Mesenchymal stem cell (in vitro differentiated cells and primary cell): ENCODE data around the gene RRAS.
A peak's percentile ranks its signal among the peaks of the same experiment; 100 is the strongest.

ENCODE experiments used
- DNase-seq: peaks from one replicate; pipeline ENCODE4 v3.0.0-alpha.2; 2013
- H2AFZ ChIP-seq: one replicate; pipeline ENCODE4 v1.6.1; 2013; ENCODE audit warnings: low read depth, mild to moderate bottlenecking, control low read depth, inconsistent platforms, low read length, moderate library complexity
- H2AK5ac ChIP-seq: 2 replicates; pipeline ENCODE4 v1.6.1; 2013; ENCODE audit warnings: low read length, moderate library complexity, mild to moderate bottlenecking, inconsistent platforms; ENCODE audit not compliant: severe bottlenecking
- H2BK120ac ChIP-seq: one replicate; pipeline ENCODE4 v1.6.1; 2013; ENCODE audit warnings: low read depth, mild to moderate bottlenecking, inconsistent platforms, low read length, moderate library complexity
- H2BK12ac ChIP-seq, 2 experiments: one replicate each; pipeline ENCODE4 v1.6.1; 2013; ENCODE audit warnings: inconsistent platforms in 2 of 2, low read length in 2 of 2, mild to moderate bottlenecking in 2 of 2, moderate library complexity in 2 of 2, control low read depth in 1 of 2
- H2BK15ac ChIP-seq: one replicate; pipeline ENCODE4 v1.6.1; 2013; ENCODE audit warnings: mild to moderate bottlenecking, low read depth, inconsistent platforms; ENCODE audit not compliant: poor library complexity, severe bottlenecking
- H2BK5ac ChIP-seq: 2 replicates; pipeline ENCODE4 v1.6.1; 2013; ENCODE audit warnings: low read depth, mild to moderate bottlenecking, low read length, control low read depth, inconsistent platforms; ENCODE audit not compliant: poor library complexity, severe bottlenecking
- H3K14ac ChIP-seq, 2 experiments: one replicate each; pipeline ENCODE4 v1.6.1; 2013; ENCODE audit warnings: inconsistent platforms in 2 of 2, low read length in 2 of 2, control low read depth in 1 of 2, mild to moderate bottlenecking in 1 of 2, moderate library complexity in 1 of 2
- H3K18ac ChIP-seq, 2 experiments: one replicate each; pipeline ENCODE4 v1.6.1; 2013; ENCODE audit warnings: inconsistent platforms in 2 of 2, low read length in 2 of 2, control low read depth in 1 of 2, low read depth in 1 of 2, mild to moderate bottlenecking in 1 of 2
- H3K23ac ChIP-seq, 2 experiments: one replicate each; pipeline ENCODE4 v1.6.1; 2013; ENCODE audit warnings: inconsistent platforms in 2 of 2, low read length in 2 of 2, mild to moderate bottlenecking in 2 of 2, moderate library complexity in 2 of 2, control low read depth in 1 of 2
- H3K27ac ChIP-seq: 2 replicates; pipeline ENCODE4 v1.5.1; 2013; ENCODE audit warnings: mild to moderate bottlenecking, moderate library complexity, low read length, control low read depth, inconsistent platforms; ENCODE audit not compliant: poor library complexity, severe bottlenecking
- H3K27me3 ChIP-seq, 2 experiments: 2 replicates each; pipeline versions ENCODE4 v1.6.1 to v1.7.0; 2013; ENCODE audit warnings: low read length in 2 of 2, mild to moderate bottlenecking in 2 of 2, moderate library complexity in 2 of 2, control low read depth in 1 of 2, inconsistent platforms in 1 of 2; ENCODE audit not compliant: control insufficient read depth in 1 of 2, insufficient read depth in 1 of 2
- H3K36me3 ChIP-seq, 2 experiments: 2 replicates each; pipeline versions ENCODE4 v1.6.1 to v1.7.0; 2013; ENCODE audit warnings: low read length in 2 of 2, control low read depth in 1 of 2, inconsistent platforms in 1 of 2, low read depth in 1 of 2, mild to moderate bottlenecking in 1 of 2; ENCODE audit not compliant: insufficient read depth in 2 of 2, control insufficient read depth in 1 of 2
- H3K4ac ChIP-seq, 2 experiments: one replicate each; pipeline ENCODE4 v1.6.1; 2013; ENCODE audit warnings: inconsistent platforms in 2 of 2, low read length in 2 of 2, mild to moderate bottlenecking in 2 of 2, moderate library complexity in 2 of 2, control low read depth in 1 of 2, low read depth in 1 of 2
- H3K4me1 ChIP-seq: 2 replicates; pipeline ENCODE4 v1.6.1; 2013; ENCODE audit warnings: low read depth, low read length, control low read depth; ENCODE audit not compliant: control insufficient read depth, insufficient read depth
- H3K4me2 ChIP-seq: 2 replicates; pipeline ENCODE4 v1.6.1; 2013; ENCODE audit warnings: low read length, mild to moderate bottlenecking, inconsistent platforms; ENCODE audit not compliant: poor library complexity, severe bottlenecking
- H3K4me3 ChIP-seq, 2 experiments: 2 replicates each; pipeline versions ENCODE4 v1.5.1 to v1.7.0; 2013; ENCODE audit warnings: low read length in 2 of 2, mild to moderate bottlenecking in 2 of 2, control low read depth in 1 of 2, low read depth in 1 of 2; ENCODE audit not compliant: insufficient read depth in 1 of 2
- H3K79me1 ChIP-seq: replicated peaks from 2 replicates; pipeline ENCODE4 v1.6.1; 2013; ENCODE audit warnings: mild to moderate bottlenecking, control low read depth, low read length, inconsistent platforms; ENCODE audit not compliant: poor library complexity, severe bottlenecking
- H3K9ac ChIP-seq: 2 replicates; pipeline ENCODE4 v1.7.0; 2013; ENCODE audit warnings: mild to moderate bottlenecking, low read length, moderate library complexity
- H3K9me3 ChIP-seq: 2 replicates; pipeline ENCODE4 v1.7.0; 2013; ENCODE audit warnings: mild to moderate bottlenecking, low read length; ENCODE audit not compliant: control insufficient read depth
- H4K8ac ChIP-seq: one replicate; pipeline ENCODE4 v1.6.1; 2013; ENCODE audit warnings: inconsistent platforms, mild to moderate bottlenecking, low read length, moderate library complexity
- H4K91ac ChIP-seq: one replicate; pipeline ENCODE4 v1.6.1; 2013; ENCODE audit warnings: mild to moderate bottlenecking, low read length, inconsistent platforms
- WGBS: methylation state at CpG from one replicate; pipeline ENCODE4 v1.1.7; 2013; ENCODE audit warnings: mixed read lengths; 5-methylcytosine and 5-hydroxymethylcytosine counted together

RRAS gene

DNA sequence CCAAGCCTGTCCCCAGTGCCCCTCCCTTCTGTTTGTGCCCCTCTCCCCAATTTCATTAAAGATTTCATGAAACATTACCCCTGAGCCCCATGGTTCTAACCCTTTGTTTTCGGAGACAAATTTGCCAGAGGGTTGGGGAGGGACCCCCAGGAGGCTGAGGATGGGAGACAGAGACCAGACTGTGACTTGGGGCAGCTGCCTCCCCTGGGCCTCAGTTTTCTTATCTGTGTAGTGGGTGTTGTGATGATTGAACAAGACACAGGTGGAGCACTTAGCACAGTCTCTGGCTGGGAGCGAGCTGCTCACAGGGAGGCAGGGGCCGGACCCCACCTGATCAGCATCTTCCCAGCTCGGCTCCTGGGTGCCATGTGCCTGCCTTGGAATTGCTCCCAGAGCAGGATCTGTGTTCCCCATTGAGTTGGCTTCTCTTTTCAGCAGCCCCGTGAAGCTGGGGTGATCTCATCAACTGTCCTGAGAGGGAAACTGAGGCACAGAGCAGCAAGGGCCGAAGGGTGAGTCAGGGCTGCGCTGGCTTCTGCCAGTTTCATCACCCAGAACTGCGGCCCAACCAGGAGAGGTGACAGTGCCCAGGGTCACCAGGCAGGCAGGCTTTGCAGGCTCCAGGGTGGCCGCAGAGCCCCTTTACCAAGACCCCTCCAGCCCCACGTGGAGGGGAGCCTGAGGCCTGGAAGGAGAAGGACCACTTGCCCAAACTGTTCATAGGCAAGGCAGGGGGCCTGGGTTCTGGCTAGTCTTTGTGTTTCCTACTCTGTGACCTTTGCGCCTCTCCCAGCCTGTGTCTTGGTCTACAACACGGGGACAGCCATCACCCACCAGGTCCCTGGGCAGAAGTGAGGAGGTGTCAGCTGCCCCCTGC, 18.9 kb upstream of the RRAS start:
- peaks cover 61% of the 10 kb centered on the region for H3K79me1 ChIP-seq
- no peak overlapping the region for H3K9ac ChIP-seq
- no peak overlapping the region for H3K18ac ChIP-seq
- DNase-seq = no peak
- WGBS = 92% methylated on average over 12 of the region's 12 CpGs
- no peak overlapping the region for H2AK5ac ChIP-seq
- H3K9me3 ChIP-seq = no peaks in the 10 kb centered on the region
- no peak overlapping the region for H2BK5ac ChIP-seq
- peak overlapping the region in 1 of 2 experiments; percentile 9 for H3K4ac ChIP-seq
- H2BK15ac ChIP-seq = no peak overlapping the region
- no peak overlapping the region for H3K23ac ChIP-seq
- no peak overlapping the region for H3K4me2 ChIP-seq
- H3K14ac ChIP-seq = no peak overlapping the region
- no peak overlapping the region for H2AFZ ChIP-seq
- H2BK120ac ChIP-seq = no peak overlapping the region
- H4K8ac ChIP-seq = peak overlapping the region; percentile 35
- peaks cover 89 to 96% of the 10 kb centered on the region in 2 experiments for H3K36me3 ChIP-seq
- no peak overlapping the region for H3K27ac ChIP-seq
- peaks cover 10% of the 10 kb centered on the region for H3K4me1 ChIP-seq
- H2BK12ac ChIP-seq = no peak overlapping the region
- no peaks in the 10 kb centered on the region for H3K27me3 ChIP-seq
- H3K4me3 ChIP-seq = no peak overlapping the region
- no peak overlapping the region for H4K91ac ChIP-seq

DNA sequence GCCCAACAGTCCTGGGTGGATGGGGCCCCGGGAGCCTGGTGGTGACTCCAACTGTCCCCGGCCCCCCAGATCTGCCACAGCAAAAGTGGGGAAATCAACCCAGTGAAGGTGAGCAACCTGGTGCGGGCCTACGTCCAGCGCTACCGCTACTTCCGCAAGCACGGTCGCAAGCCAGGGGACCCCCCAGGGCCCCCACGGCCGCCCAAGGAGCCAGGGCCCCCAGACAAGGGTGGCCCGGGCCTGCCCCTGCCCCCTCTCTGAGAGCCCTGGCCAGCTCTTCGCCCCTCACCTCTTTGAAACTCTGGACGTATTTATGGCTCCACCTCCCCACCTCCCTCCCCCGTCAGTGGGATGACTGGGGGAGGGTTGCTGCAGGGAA, 18.2 kb upstream of the RRAS start:
- Histone ChIP-seq H4K8ac (no peak overlapping the region), H3K9ac (no peak overlapping the region), H3K4ac (no peak overlapping the region), H3K4me2 (no peak overlapping the region), H3K36me3 (peaks cover 93 to 99% of the 10 kb centered on the region in 2 experiments), H3K9me3 (no peaks in the 10 kb centered on the region), H2BK5ac (no peak overlapping the region), H3K79me1 (peaks cover 65% of the 10 kb centered on the region), H2BK120ac (no peak overlapping the region), H4K91ac (no peak overlapping the region), H3K23ac (no peak overlapping the region), H3K27me3 (no peaks in the 10 kb centered on the region), H3K4me1 (peaks cover 8% of the 10 kb centered on the region), H2AK5ac (no peak overlapping the region), H2BK12ac (no peak overlapping the region), H2AFZ (no peak overlapping the region), H3K4me3 (no peak overlapping the region), H3K18ac (no peak overlapping the region), H3K14ac (no peak overlapping the region), H2BK15ac (no peak overlapping the region), H3K27ac (no peak overlapping the region)
- DNase-seq = no peak
- WGBS = 96% methylated on average over 13 of the region's 15 CpGs

DNA sequence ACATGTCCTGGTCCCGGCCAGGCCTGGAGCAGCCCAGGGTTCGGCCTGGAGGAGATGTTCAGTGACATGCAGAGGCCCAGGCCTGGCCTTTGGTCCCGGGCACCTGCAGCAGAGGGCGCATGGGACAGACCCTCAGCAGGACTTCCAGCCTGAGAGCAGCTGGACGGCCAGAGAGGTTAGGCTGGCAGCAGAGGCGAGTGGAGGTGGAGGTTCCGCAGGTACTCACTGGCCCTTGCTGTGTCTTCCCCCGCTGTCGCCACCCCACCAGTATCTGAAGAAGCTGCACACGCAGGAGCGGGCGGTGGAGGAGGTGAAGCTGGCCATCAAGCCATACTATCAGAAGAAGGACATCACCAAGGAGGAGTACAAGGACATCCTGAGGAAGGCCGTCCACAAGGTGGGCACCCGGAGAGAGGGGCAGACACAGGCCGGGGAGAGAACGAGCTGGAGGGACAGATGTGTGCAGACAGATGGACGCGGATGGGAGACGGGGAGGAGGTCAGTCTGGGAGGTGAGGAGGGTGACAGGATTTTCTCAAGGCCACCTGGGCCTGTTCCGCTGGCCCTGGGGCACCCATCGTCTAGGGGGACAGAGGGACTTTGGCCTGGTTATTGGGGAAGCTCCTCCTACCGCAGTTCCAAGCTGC, 17.7 kb upstream of the RRAS start:
- Histone ChIP-seq H2BK12ac (no peak overlapping the region), H3K4me3 (no peak overlapping the region), H3K4ac (no peak overlapping the region), H3K4me2 (no peak overlapping the region), H3K79me1 (peaks cover 65% of the 10 kb centered on the region), H4K91ac (no peak overlapping the region), H4K8ac (no peak overlapping the region), H2AK5ac (no peak overlapping the region), H3K9me3 (no peaks in the 10 kb centered on the region), H3K18ac (no peak overlapping the region), H2BK15ac (no peak overlapping the region), H3K14ac (no peak overlapping the region), H3K4me1 (peaks cover 8% of the 10 kb centered on the region), H3K23ac (no peak overlapping the region), H3K36me3 (peaks cover 93 to 99% of the 10 kb centered on the region in 2 experiments), H2BK120ac (no peak overlapping the region), H2AFZ (no peak overlapping the region), H3K27ac (no peak overlapping the region), H3K27me3 (no peaks in the 10 kb centered on the region), H2BK5ac (no peak overlapping the region), H3K9ac (no peak overlapping the region)
- no peak for DNase-seq
- WGBS = 97% methylated on average over 22 of the region's 22 CpGs

DNA sequence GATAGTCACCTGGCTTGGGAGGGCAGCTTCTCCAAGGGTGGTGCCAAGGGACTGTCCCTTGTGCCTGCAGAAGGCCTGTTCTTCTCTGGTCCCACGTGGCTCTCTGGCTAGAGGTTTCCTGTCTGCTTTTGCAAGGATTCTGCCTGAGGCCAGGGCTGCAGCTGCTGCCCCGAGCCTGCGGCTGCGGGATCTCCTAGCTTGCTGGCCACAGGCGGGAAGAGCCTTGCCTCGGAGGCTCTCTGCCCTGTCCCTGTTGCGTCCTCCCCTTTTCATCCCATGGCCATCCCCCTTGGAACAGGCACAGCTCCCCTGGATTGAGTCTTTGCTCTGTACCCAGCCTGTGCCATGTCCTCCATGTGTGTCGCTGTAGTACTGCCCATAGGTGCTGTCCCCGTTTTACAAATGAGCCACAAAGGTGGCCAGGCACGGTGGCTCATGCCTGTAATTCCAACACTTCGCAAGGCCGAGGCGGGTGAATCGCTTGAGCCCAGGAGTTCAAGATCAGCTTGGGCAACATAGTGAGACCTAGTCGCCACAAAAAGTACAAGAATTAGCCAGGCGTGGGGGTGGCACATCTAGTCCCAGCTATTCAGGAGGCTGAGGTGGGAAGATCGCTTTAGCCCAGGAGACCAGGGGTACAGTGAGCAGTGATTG, 16.6 kb upstream of the RRAS start:
- Histone ChIP-seq H2BK12ac (no peak overlapping the region), H3K23ac (no peak overlapping the region), H4K8ac (no peak overlapping the region), H2BK5ac (no peak overlapping the region), H3K9me3 (no peaks in the 10 kb centered on the region), H3K79me1 (peaks cover 61% of the 10 kb centered on the region), H3K14ac (no peak overlapping the region), H2BK15ac (peak overlapping the region; percentile 21), H2BK120ac (no peak overlapping the region), H3K27me3 (no peaks in the 10 kb centered on the region), H2AFZ (no peak overlapping the region), H3K27ac (no peak overlapping the region), H2AK5ac (no peak overlapping the region), H3K4me2 (no peak overlapping the region), H3K9ac (no peak overlapping the region), H4K91ac (no peak overlapping the region), H3K4ac (no peak overlapping the region), H3K4me3 (no peak overlapping the region), H3K4me1 (peaks cover 8% of the 10 kb centered on the region), H3K18ac (no peak overlapping the region), H3K36me3 (peaks cover 87 to 99% of the 10 kb centered on the region in 2 experiments)
- 93% methylated on average over 17 of the region's 17 CpGs for WGBS
- DNase-seq = no peak
